ENCODE results near the gene ATAD3B.

DNA sequence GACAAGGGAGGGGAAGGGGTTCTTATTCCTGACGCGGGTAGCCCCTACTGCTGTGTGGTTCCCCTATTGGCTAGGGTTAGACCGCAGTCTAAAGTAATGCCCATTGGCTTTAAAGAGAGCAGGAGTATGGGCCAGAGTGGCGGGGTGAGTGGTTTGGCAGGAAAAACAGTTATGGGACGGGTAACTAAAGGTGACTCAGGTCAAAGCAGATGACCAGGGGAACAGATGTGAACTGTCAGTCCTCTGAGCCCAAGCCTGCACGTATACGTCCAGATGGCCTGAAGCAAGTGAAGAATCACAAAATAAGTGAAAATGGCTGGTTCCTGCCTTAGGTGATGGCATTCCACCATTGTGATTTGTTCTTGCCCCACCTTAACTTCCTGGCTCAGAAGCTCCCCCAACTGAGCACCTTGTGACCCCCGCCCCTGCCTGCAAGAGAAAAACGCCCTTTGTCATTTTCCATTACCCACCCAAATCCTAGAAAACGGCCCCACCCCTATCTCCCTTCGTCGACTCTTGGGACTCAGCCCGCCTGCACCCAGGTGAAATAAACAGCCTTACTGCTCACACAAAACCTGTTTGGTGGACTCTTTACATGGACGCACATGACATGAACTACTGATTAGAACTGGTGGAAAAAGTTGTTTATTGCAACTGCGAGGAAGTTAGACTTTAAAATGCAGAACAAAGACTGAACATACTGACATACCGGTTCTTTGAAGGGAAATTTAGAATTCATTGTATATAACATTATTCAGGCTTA lies 758 bp upstream of the ATAD3B start:
- TF ChIP-seq, protein P1, sequence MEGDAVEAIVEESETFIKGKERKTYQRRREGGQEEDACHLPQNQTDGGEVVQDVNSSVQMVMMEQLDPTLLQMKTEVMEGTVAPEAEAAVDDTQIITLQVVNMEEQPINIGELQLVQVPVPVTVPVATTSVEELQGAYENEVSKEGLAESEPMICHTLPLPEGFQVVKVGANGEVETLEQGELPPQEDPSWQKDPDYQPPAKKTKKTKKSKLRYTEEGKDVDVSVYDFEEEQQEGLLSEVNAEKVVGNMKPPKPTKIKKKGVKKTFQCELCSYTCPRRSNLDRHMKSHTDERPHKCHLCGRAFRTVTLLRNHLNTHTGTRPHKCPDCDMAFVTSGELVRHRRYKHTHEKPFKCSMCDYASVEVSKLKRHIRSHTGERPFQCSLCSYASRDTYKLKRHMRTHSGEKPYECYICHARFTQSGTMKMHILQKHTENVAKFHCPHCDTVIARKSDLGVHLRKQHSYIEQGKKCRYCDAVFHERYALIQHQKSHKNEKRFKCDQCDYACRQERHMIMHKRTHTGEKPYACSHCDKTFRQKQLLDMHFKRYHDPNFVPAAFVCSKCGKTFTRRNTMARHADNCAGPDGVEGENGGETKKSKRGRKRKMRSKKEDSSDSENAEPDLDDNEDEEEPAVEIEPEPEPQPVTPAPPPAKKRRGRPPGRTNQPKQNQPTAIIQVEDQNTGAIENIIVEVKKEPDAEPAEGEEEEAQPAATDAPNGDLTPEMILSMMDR (IDR thresholded peaks at IDR 0.05) = no peak
- no peak for TF ChIP-seq RCOR1 (IDR thresholded peaks at IDR 0.05; ENCODE audit: low read depth, low read length)
- TF ChIP-seq ZSCAN20 (CRISPR knock-in tag; IDR thresholded peaks at IDR 0.05) = no peak
- TF ChIP-seq RFX5 (IDR thresholded peaks at IDR 0.05) = no peak
- TF ChIP-seq, protein P2, sequence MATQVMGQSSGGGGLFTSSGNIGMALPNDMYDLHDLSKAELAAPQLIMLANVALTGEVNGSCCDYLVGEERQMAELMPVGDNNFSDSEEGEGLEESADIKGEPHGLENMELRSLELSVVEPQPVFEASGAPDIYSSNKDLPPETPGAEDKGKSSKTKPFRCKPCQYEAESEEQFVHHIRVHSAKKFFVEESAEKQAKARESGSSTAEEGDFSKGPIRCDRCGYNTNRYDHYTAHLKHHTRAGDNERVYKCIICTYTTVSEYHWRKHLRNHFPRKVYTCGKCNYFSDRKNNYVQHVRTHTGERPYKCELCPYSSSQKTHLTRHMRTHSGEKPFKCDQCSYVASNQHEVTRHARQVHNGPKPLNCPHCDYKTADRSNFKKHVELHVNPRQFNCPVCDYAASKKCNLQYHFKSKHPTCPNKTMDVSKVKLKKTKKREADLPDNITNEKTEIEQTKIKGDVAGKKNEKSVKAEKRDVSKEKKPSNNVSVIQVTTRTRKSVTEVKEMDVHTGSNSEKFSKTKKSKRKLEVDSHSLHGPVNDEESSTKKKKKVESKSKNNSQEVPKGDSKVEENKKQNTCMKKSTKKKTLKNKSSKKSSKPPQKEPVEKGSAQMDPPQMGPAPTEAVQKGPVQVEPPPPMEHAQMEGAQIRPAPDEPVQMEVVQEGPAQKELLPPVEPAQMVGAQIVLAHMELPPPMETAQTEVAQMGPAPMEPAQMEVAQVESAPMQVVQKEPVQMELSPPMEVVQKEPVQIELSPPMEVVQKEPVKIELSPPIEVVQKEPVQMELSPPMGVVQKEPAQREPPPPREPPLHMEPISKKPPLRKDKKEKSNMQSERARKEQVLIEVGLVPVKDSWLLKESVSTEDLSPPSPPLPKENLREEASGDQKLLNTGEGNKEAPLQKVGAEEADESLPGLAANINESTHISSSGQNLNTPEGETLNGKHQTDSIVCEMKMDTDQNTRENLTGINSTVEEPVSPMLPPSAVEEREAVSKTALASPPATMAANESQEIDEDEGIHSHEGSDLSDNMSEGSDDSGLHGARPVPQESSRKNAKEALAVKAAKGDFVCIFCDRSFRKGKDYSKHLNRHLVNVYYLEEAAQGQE (IDR thresholded peaks at IDR 0.05) = no peak
- no peak for TF ChIP-seq CHD2 (IDR thresholded peaks at IDR 0.05; ENCODE audit: low read length, partially characterized antibody)
- TF ChIP-seq, protein P3, sequence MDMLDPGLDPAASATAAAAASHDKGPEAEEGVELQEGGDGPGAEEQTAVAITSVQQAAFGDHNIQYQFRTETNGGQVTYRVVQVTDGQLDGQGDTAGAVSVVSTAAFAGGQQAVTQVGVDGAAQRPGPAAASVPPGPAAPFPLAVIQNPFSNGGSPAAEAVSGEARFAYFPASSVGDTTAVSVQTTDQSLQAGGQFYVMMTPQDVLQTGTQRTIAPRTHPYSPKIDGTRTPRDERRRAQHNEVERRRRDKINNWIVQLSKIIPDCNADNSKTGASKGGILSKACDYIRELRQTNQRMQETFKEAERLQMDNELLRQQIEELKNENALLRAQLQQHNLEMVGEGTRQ (IDR thresholded peaks at IDR 0.05) = no peak
- TF ChIP-seq EP300 (IDR thresholded peaks at IDR 0.05) = no peak
- TF ChIP-seq CBX2 (IDR thresholded peaks at IDR 0.05; ENCODE audit: borderline replicate concordance, low read depth) = no peak
